CD4-positive, alpha-beta memory T cell (primary cell): ENCODE measurements around the gene GNLY. TPM values are rescaled to one million over a fixed set of nuclear protein-coding genes. Genes with fewer than 3 reads are reported as not detected.

Experiments used
- CTCF ChIA-PET: fragments of 350-600 bp; sonication (Branson Sonifier 250); formaldehyde crosslinking; loops from one replicate; lab custom pipeline; 2021; ENCODE audit warnings: inconsistent platforms; ENCODE audit not compliant: partially characterized antibody; lab: Charles Lee
- POLR2A ChIA-PET: fragments of 350-600 bp; sonication (Branson Sonifier 250); formaldehyde crosslinking; loops from one replicate; lab custom pipeline; 2021; ENCODE audit not compliant: partially characterized antibody; lab: Charles Lee
- DNase-seq, 5 donors: peaks; one replicate each; pipeline versions ENCODE4 v3.0.0 to v3.0.0-alpha.2; 2020 to 2022; ENCODE audit warnings: mixed read lengths in 1 of 5
- H3K27ac ChIP-seq: one replicate; pipeline ENCODE4 v1.7.0; 2013; ENCODE audit warnings: low read depth, low read length
- H3K27me3 ChIP-seq: 2 replicates; pipeline ENCODE4 v1.7.0; 2013; ENCODE audit warnings: mild to moderate bottlenecking, low read length, moderate library complexity; ENCODE audit not compliant: insufficient read depth
- H3K36me3 ChIP-seq: 2 replicates; pipeline ENCODE4 v1.7.0; 2013; ENCODE audit warnings: mild to moderate bottlenecking, low read length, moderate library complexity; ENCODE audit not compliant: insufficient read depth
- H3K4me1 ChIP-seq: 2 replicates; pipeline ENCODE4 v1.7.0; 2013; ENCODE audit warnings: mild to moderate bottlenecking, low read length, moderate library complexity; ENCODE audit not compliant: insufficient read depth
- H3K4me3 ChIP-seq, 2 donors: one replicate each; pipeline ENCODE4 v1.7.0; 2013; ENCODE audit warnings: low read length in 2 of 2, mild to moderate bottlenecking in 1 of 2
- H3K9me3 ChIP-seq, 2 donors: one replicate each; pipeline ENCODE4 v1.7.0; 2013; ENCODE audit warnings: low read length in 2 of 2, control low read depth in 1 of 2; ENCODE audit not compliant: control insufficient read depth in 1 of 2
- H3K27ac Mint-ChIP-seq, 7 donors: one replicate each; pipeline ENCODE4 v1.8.0; 2020 to 2021; ENCODE audit warnings: mixed read lengths in 7 of 7, mild to moderate bottlenecking in 6 of 7, inconsistent platforms in 3 of 7, moderate library complexity in 3 of 7
- H3K27me3 Mint-ChIP-seq, 2 donors: one replicate each; pipeline ENCODE4 v1.8.0; 2020 to 2021; ENCODE audit warnings: mixed read lengths in 2 of 2
- H3K36me3 Mint-ChIP-seq, 2 donors: one replicate each; pipeline ENCODE4 v1.8.0; 2020 to 2021; ENCODE audit warnings: mixed read lengths in 2 of 2, inconsistent platforms in 1 of 2, mild to moderate bottlenecking in 1 of 2
- H3K4me1 Mint-ChIP-seq, 4 donors: one replicate each; pipeline ENCODE4 v1.8.0; 2020 to 2021; ENCODE audit warnings: mixed read lengths in 4 of 4, mild to moderate bottlenecking in 1 of 4
- H3K4me3 Mint-ChIP-seq, 8 donors: one replicate each; pipeline ENCODE4 v1.8.0; 2020 to 2021; ENCODE audit warnings: mixed read lengths in 8 of 8, mild to moderate bottlenecking in 7 of 8, moderate library complexity in 6 of 8, inconsistent platforms in 3 of 8
- H3K9me3 Mint-ChIP-seq, 8 donors: one replicate each; pipeline ENCODE4 v1.8.0; 2020 to 2021; ENCODE audit warnings: mixed read lengths in 8 of 8, mild to moderate bottlenecking in 5 of 8, inconsistent platforms in 3 of 8, moderate library complexity in 1 of 8
- intact Hi-C: fragments of 100-400 bp; cut with micrococcal nuclease; formaldehyde crosslinking; loops from one replicate; pipeline ENCODE4 v1.15.1; 2023
- polyA plus RNA-seq, 2 donors: library from polyadenylated mRNA; unstranded; fragments of 300-500 nt; fragmentation: Illumina TruSeq; gene quantifications; one replicate each; pipeline ENCODE4 v1.2.3, GENCODE V29; 2021
- total RNA-seq, 2 experiments: library from RNA; stranded (reverse); gene quantifications; one replicate each; pipeline ENCODE4 v1.2.3, GENCODE V29; 2021

GNLY gene
- total and polyA plus RNA-seq, 4 experiments from 2014 or later = 17.2 to 32.2 (median 21.1) TPM

DNA sequence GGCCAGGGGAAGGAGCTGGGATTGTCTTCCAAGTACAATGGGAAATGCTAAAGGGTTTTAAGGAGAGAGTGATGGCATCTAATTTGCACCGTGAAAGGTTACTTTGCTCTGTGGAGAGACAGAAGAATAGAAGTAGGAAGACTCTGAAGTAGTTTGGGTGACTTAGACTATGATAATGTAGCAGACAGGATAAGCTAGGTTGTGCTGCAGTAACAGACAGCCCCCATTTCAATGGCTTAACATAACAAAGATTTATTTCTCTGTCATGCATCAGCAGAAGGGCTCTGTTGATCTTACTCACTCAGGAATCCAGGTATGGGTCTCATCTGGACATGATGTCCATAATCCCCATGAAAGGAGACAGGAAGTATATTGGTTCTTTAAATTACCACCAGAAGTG lies 26.4 kb downstream of the GNLY start:
- H3K4me3 ChIP-seq = no peak overlapping the region
- intact Hi-C loops = no loop called here
- peaks cover 0 to 6% (median 0%) of the 10 kb centered on the region in 8 donors for H3K9me3 Mint-ChIP-seq
- ChIA-PET POLR2A (no interaction called here), CTCF (interaction anchor here (1.0 to 3.6 kb wide), 4 partner anchors 8 to 359 kb away, joined by 3 to 18 read pairs (median 10); no protein-coding TSS in a partner anchor)
- H3K27ac Mint-ChIP-seq = peak overlapping the region in 1 of 7 donors; percentile 5
- DNase-seq = no peak
- no peaks in the 10 kb centered on the region for H3K9me3 ChIP-seq
- no peaks in the 10 kb centered on the region for H3K36me3 ChIP-seq
- peaks cover 1 to 8% of the 10 kb centered on the region in 2 donors for H3K27me3 Mint-ChIP-seq
- H3K4me1 ChIP-seq = no peaks in the 10 kb centered on the region
- H3K27ac ChIP-seq = no peak overlapping the region
- peaks cover 3% of the 10 kb centered on the region for H3K27me3 ChIP-seq
- no peaks in the 10 kb centered on the region for H3K36me3 Mint-ChIP-seq
- no peaks in the 10 kb centered on the region for H3K4me1 Mint-ChIP-seq
- no peak overlapping the region for H3K4me3 Mint-ChIP-seq

DNA sequence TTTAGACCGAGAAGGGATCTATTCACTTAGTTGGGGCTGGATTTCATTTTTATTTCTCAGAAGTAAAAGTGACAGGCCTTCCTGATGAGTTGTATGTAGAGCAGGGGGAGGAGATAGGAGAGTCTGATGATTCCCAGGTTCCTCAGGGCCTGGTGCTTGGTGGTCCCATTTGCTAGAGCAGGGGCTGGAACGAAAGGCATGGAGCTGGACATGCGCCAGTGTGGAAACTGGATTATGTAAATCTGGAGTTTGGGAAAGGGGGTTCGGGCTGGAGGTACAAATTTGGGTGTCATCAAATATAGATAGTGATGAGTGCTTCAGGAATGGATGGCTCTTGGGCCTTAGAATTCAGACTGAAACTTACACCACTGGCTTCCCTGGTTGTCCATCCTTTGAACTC lies 27.5 kb downstream of the GNLY start:
- POLR2A ChIA-PET = no interaction called here
- no peak overlapping the region for H3K27ac ChIP-seq
- H3K27me3 Mint-ChIP-seq = peaks cover 0 to 10% of the 10 kb centered on the region in 2 donors
- no peaks in the 10 kb centered on the region for H3K36me3 ChIP-seq
- H3K27me3 ChIP-seq = no peaks in the 10 kb centered on the region
- no peaks in the 10 kb centered on the region for H3K36me3 Mint-ChIP-seq
- H3K27ac Mint-ChIP-seq = no peak overlapping the region
- CTCF ChIA-PET = interaction anchor here (3.6 kb wide), 1 partner anchor 14 kb away, joined by 18 read pairs; no protein-coding TSS in a partner anchor
- DNase-seq = no peak
- H3K4me1 ChIP-seq = no peaks in the 10 kb centered on the region
- H3K4me3 ChIP-seq = no peak overlapping the region
- no peaks in the 10 kb centered on the region for H3K4me1 Mint-ChIP-seq
- intact Hi-C loops = no loop called here
- no peak overlapping the region for H3K4me3 Mint-ChIP-seq
- no peaks in the 10 kb centered on the region for H3K9me3 ChIP-seq
- peaks cover 0 to 6% (median 0%) of the 10 kb centered on the region in 8 donors for H3K9me3 Mint-ChIP-seq

DNA sequence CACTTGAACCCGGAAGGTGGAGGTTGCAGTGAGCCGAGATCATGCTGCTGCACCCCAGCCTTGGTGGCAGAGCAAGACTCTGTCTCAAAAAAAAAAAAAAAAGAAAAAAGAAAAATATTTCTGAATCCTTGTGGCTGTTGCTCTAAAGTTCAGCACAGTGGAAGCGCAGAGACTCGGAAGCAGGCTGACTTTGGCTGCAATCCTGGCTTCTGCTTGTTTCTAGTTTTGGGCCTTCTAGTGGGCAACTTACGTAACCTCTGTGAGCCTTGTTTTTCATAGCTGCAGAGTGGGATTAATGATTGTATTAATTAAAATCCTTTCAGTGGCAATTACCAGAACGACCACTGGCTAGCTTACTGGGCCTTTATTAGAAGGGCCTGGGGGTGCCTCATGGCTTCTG lies 28.4 kb downstream of the GNLY start:
- no peak for DNase-seq
- no peak overlapping the region for H3K27ac Mint-ChIP-seq
- no peak overlapping the region for H3K27ac ChIP-seq
- no peak overlapping the region for H3K4me3 Mint-ChIP-seq
- H3K9me3 ChIP-seq = no peaks in the 10 kb centered on the region
- ChIA-PET POLR2A (no interaction called here), CTCF (interaction anchor here (3.4 to 3.9 kb wide), 2 partner anchors 16 to 92 kb away, joined by 13 to 22 read pairs; no protein-coding TSS in a partner anchor)
- no peaks in the 10 kb centered on the region for H3K36me3 Mint-ChIP-seq
- no peak overlapping the region for H3K4me3 ChIP-seq
- no peaks in the 10 kb centered on the region for H3K4me1 ChIP-seq
- intact Hi-C loops = no loop called here
- H3K4me1 Mint-ChIP-seq = no peaks in the 10 kb centered on the region
- peaks cover 0 to 6% (median 0%) of the 10 kb centered on the region in 8 donors for H3K9me3 Mint-ChIP-seq
- H3K36me3 ChIP-seq = no peaks in the 10 kb centered on the region
- H3K27me3 ChIP-seq = no peaks in the 10 kb centered on the region
- H3K27me3 Mint-ChIP-seq = peaks cover 0 to 10% of the 10 kb centered on the region in 2 donors

DNA sequence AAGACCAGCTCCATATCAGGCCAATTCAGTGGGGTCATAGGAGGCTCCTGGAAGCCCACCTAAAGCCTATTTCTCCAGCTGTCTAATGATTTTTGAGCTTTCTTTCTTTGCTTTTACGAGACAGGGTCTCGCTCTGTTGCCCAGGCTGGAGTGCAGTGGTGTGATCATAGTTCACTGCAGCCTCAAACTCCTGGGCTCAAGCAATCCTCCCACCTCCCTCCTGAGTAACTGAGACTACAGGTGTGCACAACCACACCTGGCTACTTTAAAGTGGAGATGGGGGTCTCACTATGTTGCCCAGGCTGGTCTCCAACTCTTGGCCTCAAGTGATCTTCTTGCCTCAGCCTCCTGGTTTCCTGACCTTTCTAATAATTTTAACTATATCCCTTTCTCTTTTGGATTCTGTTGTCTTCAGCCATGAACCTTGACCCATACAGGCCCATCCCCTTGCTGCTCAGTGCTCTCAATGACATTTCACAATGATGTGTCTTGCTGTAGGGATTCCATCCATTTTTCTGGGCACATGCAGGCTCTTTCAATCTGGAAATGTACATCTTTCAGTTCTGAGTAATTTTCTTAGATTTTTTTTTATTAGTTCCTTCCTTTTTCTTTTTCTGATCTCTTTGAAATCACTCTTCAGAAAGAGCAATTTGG lies 29.7 kb downstream of the GNLY start:
- intact Hi-C loops = no loop called here
- peaks cover 4% of the 10 kb centered on the region for H3K27me3 ChIP-seq
- H3K4me3 ChIP-seq = no peak overlapping the region
- peaks cover 1% of the 10 kb centered on the region for H3K4me1 ChIP-seq
- H3K27me3 Mint-ChIP-seq = peaks cover 0 to 9% of the 10 kb centered on the region in 2 donors
- no peak for DNase-seq
- H3K9me3 ChIP-seq = no peaks in the 10 kb centered on the region
- H3K36me3 ChIP-seq = no peaks in the 10 kb centered on the region
- ChIA-PET CTCF (interaction anchor here (1.5 to 3.9 kb wide), 4 partner anchors 18 to 104 kb away, joined by 3 to 22 read pairs (median 11); no protein-coding TSS in a partner anchor), POLR2A (no interaction called here)
- no peak overlapping the region for H3K4me3 Mint-ChIP-seq
- H3K4me1 Mint-ChIP-seq = peaks cover 0 to 2% (median 0%) of the 10 kb centered on the region in 4 donors
- no peaks in the 10 kb centered on the region for H3K36me3 Mint-ChIP-seq
- no peak overlapping the region for H3K27ac Mint-ChIP-seq
- no peak overlapping the region for H3K27ac ChIP-seq
- H3K9me3 Mint-ChIP-seq = peaks cover 0 to 6% (median 0%) of the 10 kb centered on the region in 8 donors

DNA sequence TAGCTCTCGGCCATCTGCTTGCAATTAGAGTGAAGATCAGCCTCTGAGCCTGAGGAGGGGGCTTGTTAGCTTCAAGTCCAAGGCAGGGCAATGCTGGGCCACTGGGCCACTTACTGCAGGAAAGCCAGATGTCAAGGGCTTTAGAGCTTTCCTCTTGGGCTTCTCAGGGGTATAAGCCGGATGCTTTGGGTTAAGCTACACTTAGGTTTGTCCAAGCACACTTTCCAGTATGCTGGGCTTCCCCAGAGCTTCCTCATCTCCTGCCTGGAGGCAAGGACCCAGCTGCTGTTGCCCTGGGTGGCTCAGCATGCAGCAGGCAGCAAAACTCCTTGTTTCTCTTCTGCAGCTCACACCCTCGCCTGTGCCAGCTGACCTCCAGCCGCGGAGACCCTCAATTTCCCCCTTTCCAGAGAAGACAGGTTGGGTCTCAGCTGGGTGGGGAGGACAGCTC lies 30.6 kb downstream of the GNLY start:
- Mint-ChIP-seq H3K4me1 (peaks cover 0 to 5% (median 2%) of the 10 kb centered on the region in 4 donors), H3K27me3 (peaks cover 5 to 9% of the 10 kb centered on the region in 2 donors), H3K27ac (peak overlapping the region in 1 of 7 donors; percentile 46), H3K36me3 (no peaks in the 10 kb centered on the region), H3K9me3 (peaks cover 0 to 6% (median 0%) of the 10 kb centered on the region in 8 donors), H3K4me3 (no peak overlapping the region)
- POLR2A ChIA-PET = no interaction called here
- CTCF ChIA-PET = interaction anchor here (0.5 to 3.9 kb wide), 8 partner anchors 9 to 716 kb away, joined by 3 to 22 read pairs (median 5); no protein-coding TSS in a partner anchor
- no peak for DNase-seq
- Histone ChIP-seq H3K27ac (no peak overlapping the region), H3K36me3 (no peaks in the 10 kb centered on the region), H3K4me3 (no peak overlapping the region), H3K4me1 (peaks cover 5% of the 10 kb centered on the region), H3K9me3 (no peaks in the 10 kb centered on the region), H3K27me3 (peaks cover 10% of the 10 kb centered on the region)
- intact Hi-C loops = no loop called here

DNA sequence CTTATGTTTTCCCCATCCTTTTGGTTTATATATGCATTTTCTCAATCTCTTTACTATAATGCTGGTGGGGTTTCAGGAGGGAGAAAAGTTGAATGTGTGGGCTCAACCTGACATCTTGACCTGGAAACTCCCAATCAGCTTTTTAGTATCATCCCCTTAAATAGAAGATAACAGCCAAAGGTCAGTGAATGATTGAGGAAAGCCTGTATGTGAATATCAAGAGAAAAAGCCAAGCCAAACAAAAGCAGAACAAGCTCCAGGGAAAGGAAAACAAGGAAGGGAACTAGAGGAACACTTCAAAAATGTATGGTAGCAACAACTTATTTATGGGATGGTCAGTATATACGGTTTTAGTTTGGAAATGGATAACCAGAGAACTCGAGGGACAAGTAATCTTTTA lies 31.3 kb downstream of the GNLY start:
- H3K4me1 Mint-ChIP-seq = peaks cover 0 to 5% (median 2%) of the 10 kb centered on the region in 4 donors
- ChIA-PET POLR2A (no interaction called here), CTCF (interaction anchor here (1.2 to 3.9 kb wide), 8 partner anchors 8 to 355 kb away, joined by 3 to 22 read pairs (median 5); no protein-coding TSS in a partner anchor)
- DNase-seq = no peak
- intact Hi-C loops = no loop called here
- Histone ChIP-seq H3K4me1 (peaks cover 5% of the 10 kb centered on the region), H3K36me3 (no peaks in the 10 kb centered on the region), H3K27ac (no peak overlapping the region), H3K9me3 (no peaks in the 10 kb centered on the region), H3K27me3 (peaks cover 10% of the 10 kb centered on the region), H3K4me3 (no peak overlapping the region)
- H3K27ac Mint-ChIP-seq = no peak overlapping the region
- H3K9me3 Mint-ChIP-seq = peaks cover 0 to under 1% (median 0%) of the 10 kb centered on the region in 8 donors
- H3K4me3 Mint-ChIP-seq = no peak overlapping the region
- peaks cover 5 to 9% of the 10 kb centered on the region in 2 donors for H3K27me3 Mint-ChIP-seq
- H3K36me3 Mint-ChIP-seq = no peaks in the 10 kb centered on the region

DNA sequence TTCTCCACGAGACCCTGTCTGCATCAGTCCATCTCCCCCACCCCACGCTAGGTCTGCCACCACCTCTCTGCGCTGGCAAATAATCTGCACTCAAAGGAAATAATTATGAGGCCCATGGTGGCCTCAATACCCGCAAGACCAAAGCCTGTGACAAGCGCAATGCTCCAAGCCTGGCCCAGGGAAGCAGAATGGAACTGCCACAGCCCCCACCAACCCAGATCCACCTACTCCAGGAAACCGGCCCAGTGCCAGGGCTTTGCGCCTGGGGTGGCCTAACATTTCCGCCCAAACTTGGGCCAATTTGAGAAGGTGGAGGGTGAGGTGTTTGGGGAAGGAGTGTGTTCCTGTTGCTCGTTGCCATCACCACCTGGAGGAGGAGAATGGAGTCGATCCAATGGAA lies 33.6 kb downstream of the GNLY start:
- H3K36me3 Mint-ChIP-seq = no peaks in the 10 kb centered on the region
- Histone ChIP-seq H3K36me3 (no peaks in the 10 kb centered on the region), H3K9me3 (no peaks in the 10 kb centered on the region), H3K27ac (no peak overlapping the region), H3K4me1 (peaks cover 5% of the 10 kb centered on the region), H3K27me3 (peaks cover 10% of the 10 kb centered on the region), H3K4me3 (no peak overlapping the region)
- peaks cover 0 to 5% (median 2%) of the 10 kb centered on the region in 4 donors for H3K4me1 Mint-ChIP-seq
- intact Hi-C loops = no loop called here
- ChIA-PET CTCF (interaction anchor here (0.6 kb wide), 1 partner anchor 87 kb away, joined by 4 read pairs; no protein-coding TSS in a partner anchor), POLR2A (no interaction called here)
- H3K27me3 Mint-ChIP-seq = peaks cover 5 to 9% of the 10 kb centered on the region in 2 donors
- H3K4me3 Mint-ChIP-seq = no peak overlapping the region
- no peak for DNase-seq
- no peaks in the 10 kb centered on the region for H3K9me3 Mint-ChIP-seq
- H3K27ac Mint-ChIP-seq = no peak overlapping the region
